IPS-18c (cell line): ENCODE measurements around the gene TSC22D1.

Experiments used
- H3K4me3 ChIP-seq: 2 replicates; pipeline ENCODE4 v1.7.0; 2013; ENCODE audit warnings: low read depth, mild to moderate bottlenecking, low read length, moderate library complexity; ENCODE audit not compliant: insufficient read depth
- H3K9me3 ChIP-seq: one replicate; pipeline ENCODE4 v1.6.1; 2013; ENCODE audit warnings: mild to moderate bottlenecking, low read length, moderate library complexity; ENCODE audit not compliant: control insufficient read depth, insufficient read depth

Gene TSC22D1

DNA sequence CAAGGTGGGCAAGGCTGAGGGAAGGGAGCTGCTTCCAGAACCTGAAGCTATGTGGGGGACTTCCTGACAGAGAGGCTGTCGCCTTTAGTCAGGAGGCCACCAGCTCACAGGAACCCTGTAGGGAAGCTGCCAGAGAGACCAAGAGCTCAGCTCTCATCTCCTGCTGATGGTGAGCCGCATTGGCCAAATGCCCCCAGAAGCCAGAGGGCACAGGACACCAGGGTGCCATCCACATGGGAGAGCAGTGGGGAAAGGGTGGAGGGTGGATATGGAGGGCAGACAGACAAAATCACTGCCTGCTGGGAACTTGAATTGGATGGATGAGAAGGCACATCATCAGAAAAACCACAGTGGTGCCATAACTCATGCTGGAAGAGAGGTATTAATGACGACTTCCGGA lies 166.5 kb downstream of the TSC22D1 start:
- Histone ChIP-seq H3K4me3 (no peak overlapping the region), H3K9me3 (no peaks in the 10 kb centered on the region)

GRCh38 chr13:44407891-44408290 lies 168.2 kb downstream of the TSC22D1 start:
- no peak overlapping the region for H3K4me3 ChIP-seq
- H3K9me3 ChIP-seq, result no peaks in the 10 kb centered on the region

DNA sequence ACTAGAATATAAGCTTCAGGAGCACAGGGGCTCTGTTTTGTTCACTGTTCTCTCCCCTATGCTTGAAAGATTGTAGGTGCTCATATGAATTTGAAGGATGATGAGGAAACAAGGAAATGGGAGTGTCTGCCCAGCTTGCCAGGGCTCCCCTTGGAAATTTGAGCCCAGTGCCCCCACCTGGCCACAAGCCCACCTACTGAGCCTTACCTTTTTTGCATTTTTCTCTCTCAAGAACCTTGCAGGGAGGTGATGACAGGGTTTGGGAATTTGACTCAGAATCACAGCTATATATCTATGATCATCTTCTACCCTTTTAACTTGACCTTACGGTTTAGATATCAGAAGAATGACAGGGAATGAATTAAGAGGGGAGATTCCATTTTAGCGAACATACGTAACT lies 168.8 kb downstream of the TSC22D1 start:
- Histone ChIP-seq H3K9me3 (no peaks in the 10 kb centered on the region), H3K4me3 (no peak overlapping the region)

DNA sequence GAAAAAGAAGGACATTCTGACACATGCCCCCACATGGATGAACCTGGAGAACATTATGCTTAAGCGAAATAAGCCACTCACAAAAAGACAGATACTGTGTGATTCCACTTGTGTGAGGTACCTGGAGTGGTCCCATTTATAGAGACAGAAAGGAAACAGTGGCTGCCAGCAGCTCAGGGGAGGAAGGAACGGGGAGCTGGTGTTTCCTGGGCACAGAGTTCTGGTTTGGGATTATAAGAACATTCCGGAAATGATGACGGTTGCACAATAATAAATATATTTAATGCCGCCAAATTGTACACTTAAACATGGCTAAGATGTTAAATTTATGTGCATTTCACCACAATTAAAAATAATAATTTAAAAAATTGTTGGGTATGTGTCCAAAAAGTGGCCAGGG lies 169.5 kb downstream of the TSC22D1 start:
- H3K4me3 ChIP-seq, result no peak overlapping the region
- H3K9me3 ChIP-seq, result no peaks in the 10 kb centered on the region

DNA sequence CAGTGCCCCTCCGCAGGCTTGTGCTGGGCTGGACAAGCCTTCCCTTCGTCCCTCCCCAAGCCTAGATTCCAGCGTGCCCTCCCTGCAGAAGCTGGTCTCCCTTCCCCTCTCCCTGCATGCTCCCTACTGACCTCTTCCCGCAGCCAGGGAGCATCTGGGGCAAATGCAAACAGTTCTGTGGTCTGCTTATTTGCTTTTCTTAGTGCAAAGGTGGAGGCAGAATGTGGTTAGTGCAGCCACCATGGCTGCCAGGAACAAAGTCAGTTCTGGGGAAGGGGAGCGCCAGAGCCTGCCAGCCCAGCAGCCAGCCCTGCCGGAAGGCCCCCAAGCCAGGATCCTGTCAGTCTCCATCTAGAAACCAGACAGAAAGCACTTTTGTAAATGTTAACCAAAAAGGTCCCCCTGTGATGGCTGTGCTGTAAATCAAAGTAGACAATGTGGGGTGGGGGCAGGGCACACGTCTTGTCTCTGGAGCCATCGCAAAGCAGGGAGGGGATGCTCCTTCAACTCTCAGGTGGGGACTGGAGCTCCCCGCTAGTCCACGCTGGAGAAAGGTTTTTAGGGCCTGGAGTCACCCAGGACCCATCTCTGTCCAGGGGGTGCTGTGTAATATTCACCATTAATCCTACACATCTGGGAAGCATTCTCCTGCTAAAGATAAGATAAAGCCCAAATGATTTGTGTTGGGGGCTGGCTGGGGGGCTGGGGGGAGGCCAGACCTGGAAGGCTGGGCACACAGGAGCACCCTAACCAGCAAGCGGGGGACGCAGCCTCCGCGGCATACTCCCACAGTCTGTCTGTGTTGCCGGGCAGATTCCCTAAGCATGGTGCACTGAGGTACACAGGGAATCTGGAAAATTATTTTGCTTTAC lies 171.6 kb downstream of the TSC22D1 start:
- H3K4me3 ChIP-seq, result peak overlapping the region; percentile 16

DNA sequence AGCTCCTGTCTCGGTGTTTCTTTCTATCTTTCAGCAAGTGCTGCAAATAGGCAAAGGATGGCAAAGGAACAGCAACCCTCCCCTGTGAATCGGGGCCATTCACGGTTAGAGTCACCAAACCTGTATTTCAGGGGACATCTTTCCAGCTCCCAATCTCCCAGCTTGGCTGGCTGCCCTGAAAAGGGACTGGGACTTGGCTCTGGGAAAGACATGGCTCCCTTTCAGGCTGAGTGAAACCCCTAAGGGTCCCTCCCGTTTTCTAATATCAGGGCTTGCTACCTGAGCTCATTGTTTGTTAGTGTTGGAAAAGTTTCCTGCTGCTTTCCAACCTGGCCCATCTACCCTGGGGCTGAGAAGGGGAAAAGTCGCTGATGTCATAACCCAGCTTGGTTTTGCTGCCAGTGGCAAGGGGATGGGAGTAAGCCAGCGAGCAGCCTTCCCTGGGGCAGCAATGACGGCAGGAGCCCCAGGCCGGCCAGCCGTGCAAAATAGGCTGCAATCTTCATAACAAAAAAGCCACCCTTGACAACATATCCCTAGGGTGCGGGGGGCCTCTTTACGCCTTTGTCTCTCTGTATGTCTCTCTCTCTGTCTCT lies 172.6 kb downstream of the TSC22D1 start:
- H3K9me3 ChIP-seq, result no peaks in the 10 kb centered on the region
- H3K4me3 ChIP-seq, result peak overlapping the region; percentile 31

More for the DNA sequence above, 171.6 kb downstream of the TSC22D1 start:
- no peaks in the 10 kb centered on the region for H3K9me3 ChIP-seq

GRCh38 chr13:44402899-44403445 lies 173.2 kb downstream of the TSC22D1 start:
- peak overlapping the region; percentile 31; the same call in 1 of the 2 replicates for H3K4me3 ChIP-seq

GRCh38 chr13:44401577-44401976 lies 174.6 kb downstream of the TSC22D1 start:
- no peaks in the 10 kb centered on the region for H3K9me3 ChIP-seq
- no peak overlapping the region for H3K4me3 ChIP-seq

More at GRCh38 chr13:44402899-44403445, 173.2 kb downstream of the TSC22D1 start:
- H3K9me3 ChIP-seq, result no peaks in the 10 kb centered on the region

GRCh38 chr13:44400736-44401135 lies 175.4 kb downstream of the TSC22D1 start:
- H3K4me3 ChIP-seq, result no peak overlapping the region

DNA sequence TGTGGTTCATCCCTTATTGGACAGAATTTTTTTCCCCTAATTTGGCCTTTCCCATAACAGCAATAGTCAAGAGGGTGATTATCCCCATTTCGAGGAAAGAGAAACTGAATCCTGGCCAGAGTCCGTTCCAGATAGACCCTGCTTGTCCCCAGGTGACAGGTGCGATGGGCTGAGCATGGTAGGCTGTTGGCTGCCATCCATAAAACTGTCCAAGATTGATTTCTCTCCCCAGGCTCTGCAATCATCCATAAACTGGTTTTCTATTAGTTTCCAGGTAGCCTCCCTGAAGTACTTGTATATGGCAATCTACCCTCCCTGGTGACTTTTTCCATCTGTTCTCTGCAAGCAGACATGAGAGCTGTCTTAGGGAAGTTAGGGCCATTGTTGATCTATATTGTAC lies 177.1 kb downstream of the TSC22D1 start:
- Histone ChIP-seq H3K4me3 (no peak overlapping the region), H3K9me3 (no peaks in the 10 kb centered on the region)

More at GRCh38 chr13:44400736-44401135, 175.4 kb downstream of the TSC22D1 start:
- no peaks in the 10 kb centered on the region for H3K9me3 ChIP-seq

GRCh38 chr13:44398606-44399005 lies 177.5 kb downstream of the TSC22D1 start:
- H3K4me3 ChIP-seq, result no peak overlapping the region
- no peaks in the 10 kb centered on the region for H3K9me3 ChIP-seq

GRCh38 chr13:44397766-44398223 lies 178.3 kb downstream of the TSC22D1 start:
- Histone ChIP-seq H3K9me3 (no peaks in the 10 kb centered on the region), H3K4me3 (no peak overlapping the region)

DNA sequence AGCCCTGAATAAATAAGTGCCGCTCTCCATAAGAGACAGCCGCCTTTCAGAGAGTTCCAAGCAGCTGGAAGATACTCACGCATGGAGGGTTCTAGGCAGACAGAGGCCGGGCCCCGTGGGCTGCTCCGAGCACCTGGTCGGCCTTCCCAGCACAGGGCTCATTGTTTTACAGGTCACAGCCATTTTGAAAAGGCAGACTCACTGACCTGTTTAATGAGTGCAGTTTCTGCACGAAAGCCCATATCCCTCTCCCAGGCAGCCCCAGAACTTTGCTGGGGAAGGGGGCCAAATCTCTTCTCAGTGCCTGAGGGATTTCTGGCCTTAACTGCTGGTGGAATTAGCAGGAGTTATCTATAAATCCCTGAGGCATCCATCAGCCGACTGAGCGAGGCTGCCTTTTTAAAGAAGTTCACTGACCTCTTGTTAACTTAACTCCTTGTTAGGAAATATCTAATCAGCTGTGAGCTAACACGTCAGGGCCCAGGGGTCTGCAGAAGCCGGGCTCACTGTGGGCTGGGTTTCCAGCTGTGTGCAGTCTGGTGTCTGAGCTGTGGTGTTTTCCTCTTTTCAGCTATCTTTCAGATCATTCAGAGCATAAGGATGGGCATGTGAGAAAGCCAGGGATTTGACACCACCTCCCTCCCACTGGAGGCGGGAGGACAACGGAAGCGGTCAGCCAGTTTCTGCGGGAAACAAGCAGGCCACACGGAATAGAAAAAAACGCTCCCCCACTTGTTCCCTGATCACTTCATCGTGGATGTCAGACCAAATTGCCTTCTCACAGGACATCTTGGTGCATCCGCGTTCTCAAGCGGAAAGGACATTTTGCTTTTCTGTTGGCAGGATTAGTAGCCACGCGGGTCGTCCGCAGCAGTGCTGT lies 179.2 kb downstream of the TSC22D1 start:
- no peak overlapping the region for H3K4me3 ChIP-seq

DNA sequence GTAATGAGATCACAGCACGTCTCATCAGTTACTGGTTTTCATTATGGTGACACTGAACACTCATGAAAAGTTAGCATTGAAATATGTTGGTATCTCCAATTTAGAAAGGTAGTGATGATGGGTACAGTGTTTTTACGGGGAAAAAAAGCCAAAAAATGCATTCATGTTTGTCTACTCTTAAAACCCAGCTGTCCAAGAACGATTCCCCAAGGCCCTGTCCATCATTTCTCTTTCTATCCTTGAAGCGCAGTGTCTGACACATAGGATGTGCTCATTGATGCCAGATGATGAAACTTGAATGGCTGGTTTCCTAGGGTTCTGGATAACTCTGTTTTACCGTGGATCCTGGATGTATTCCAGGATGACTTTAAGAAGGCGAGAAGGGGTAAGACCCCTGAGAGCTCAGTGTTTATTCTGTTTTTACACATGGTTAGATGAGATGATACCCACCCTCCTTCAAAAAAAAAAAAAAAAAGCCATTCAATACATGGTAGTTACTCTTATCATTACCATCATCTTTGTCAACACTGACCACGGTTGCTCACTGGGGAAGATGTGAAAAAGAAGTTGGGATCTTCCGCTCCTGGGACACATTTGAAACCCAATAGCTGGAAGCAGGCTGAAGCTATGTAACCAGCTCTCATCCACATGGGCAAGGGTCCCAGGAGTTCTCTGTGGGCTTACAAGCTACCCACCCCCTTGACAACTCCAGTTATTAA lies 180.0 kb downstream of the TSC22D1 start:
- no peak overlapping the region for H3K4me3 ChIP-seq
- H3K9me3 ChIP-seq, result no peaks in the 10 kb centered on the region

More for the DNA sequence above, 179.2 kb downstream of the TSC22D1 start:
- H3K9me3 ChIP-seq, result no peaks in the 10 kb centered on the region

- Histone ChIP-seq H3K4me3 (no peak overlapping the region), H3K9me3 (no peaks in the 10 kb centered on the region)
These were observed 181.5 kb downstream of the TSC22D1 start for GRCh38 chr13:44394658-44395057.

- H3K9me3 ChIP-seq, result no peaks in the 10 kb centered on the region
- no peak overlapping the region for H3K4me3 ChIP-seq
These were observed 182.7 kb downstream of the TSC22D1 start for GRCh38 chr13:44393391-44393790.
